CD1c-positive myeloid dendritic cell (primary cell): Measurements from ENCODE around the gene MAGEB6B.
"Not testable (repeated sequence)": the region's sequence is repeated elsewhere in the genome, so short reads cannot be mapped to it uniquely, and the experiment has no call there.

ENCODE experiments used
- DNase-seq: peaks from one replicate; pipeline ENCODE4 v3.0.0-alpha.2; 2016; ENCODE audit errors: extremely low spot score

The MAGEB6B gene

GRCh38 chrX:26160301-26160700 lies at the start of gene MAGEB6B:
Gene MAGEB6B, plus strand, starts transcription at chrX:26160601. Its CDS starts 0 bp downstream, at chrX:26160601.
- no peak for DNase-seq

DNA sequence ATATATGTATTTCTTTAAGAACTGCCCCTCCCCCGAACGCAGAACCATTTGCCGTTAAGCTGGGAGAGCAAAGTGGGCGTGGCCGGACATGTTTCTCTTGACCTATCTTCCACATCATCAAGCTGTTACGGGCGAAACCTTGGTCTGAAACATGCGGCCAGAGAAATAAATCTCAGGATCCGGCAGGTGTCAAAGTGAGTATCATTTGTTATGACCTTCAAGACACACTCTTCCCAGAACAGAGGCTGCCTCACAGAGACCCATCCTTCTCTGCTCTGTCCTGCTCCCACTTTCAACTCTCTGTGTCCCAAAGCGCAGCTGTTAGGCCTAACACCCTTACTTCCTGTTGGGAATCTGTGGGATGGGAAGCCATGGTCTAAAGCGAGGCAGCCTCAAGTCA lies 22.1 kb upstream of the MAGEB6B start, which contains the start of gene MAGEB18:
Gene MAGEB18, plus strand, starts transcription at position 70 of the 400 bp plus-strand sequence. CDS start 643 bp downstream, outside the sequence.
- no peak for DNase-seq

DNA sequence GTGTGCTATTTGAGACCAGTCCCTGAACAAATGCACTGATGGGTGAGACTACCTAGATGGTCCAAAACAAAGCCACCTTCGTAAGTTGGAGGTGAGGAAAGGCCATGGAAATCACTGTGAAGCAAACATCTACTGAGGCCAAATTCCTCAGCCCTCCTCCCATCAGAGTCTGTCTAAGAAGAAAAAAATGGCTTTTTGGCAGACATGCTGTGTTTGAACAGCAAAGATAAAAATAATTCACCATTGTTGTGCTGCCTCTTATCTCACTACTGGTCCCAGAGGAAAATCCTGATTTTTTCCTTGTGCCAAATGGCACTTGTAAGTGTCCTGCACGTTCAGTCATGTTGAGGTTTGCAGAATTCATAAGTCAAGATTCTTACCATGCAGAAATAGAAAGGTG lies 14.4 kb upstream of the MAGEB6B start:
- no peak for DNase-seq

DNA sequence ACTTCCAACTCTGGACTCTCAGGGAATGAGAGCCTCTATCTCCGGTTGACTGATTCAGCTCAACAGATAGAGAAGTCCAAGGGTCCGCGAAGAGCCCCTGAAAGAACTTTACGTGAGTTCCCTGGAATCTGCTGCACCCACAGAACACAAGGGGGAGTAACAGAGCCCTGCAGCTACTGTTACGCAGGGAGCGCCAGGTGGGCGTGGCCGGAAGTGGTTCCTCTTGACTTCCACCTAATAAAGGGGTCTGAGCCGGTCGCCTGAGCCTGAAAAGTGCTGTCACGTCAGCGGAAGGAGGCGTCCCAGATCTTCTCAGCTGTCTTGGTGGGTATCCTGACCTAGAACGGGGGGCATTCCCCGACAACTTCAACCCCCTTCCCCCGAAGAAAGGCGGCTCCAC lies 31.8 kb downstream of the MAGEB6B start, which contains the start of gene MAGEB6:
Gene MAGEB6, plus strand, starts transcription at position 237 of the 400 bp plus-strand sequence. CDS start 1,407 bp downstream, outside the sequence.
- DNase-seq, result no peak

DNA sequence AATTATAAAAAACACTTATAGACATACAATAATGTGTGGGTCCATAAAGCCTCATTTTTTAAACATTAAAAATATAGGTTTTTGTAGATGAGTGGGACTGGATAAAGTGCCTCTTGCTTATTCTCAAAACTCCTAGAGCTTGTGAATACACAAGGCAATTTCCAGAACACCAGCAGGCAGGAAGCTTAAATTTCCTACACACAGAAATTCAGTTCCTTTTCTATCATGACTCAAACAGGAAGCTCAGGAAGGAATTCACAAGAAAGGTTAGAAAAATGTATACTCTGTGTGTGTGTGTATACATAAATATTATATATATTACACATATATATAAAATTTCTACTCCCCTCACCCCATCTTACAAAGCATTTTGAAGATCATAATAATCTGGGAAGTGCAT lies 43.2 kb downstream of the MAGEB6B start:
- DNase-seq, result no peak

- not testable (repeated sequence) for DNase-seq
Observed at GRCh38 chrX:26204717-26205116, 44.3 kb downstream of the MAGEB6B start.

- no peak for DNase-seq
Observed at GRCh38 chrX:26208012-26208411, 47.6 kb downstream of the MAGEB6B start.
